ENCODE data around the gene CD14. TPM values are rescaled to one million over a fixed set of nuclear protein-coding genes. Genes with fewer than 3 reads are reported as not detected.
"Not testable (repeated sequence)": the region's sequence is repeated elsewhere in the genome, so short reads cannot be mapped to it uniquely, and the experiment has no call there.

CD14 gene
- total RNA-seq, 1 donor from 2014 or later = 0.26 TPM

GRCh38 chr5:140635291-140636257 lies 2.6 kb upstream of the CD14 start:
- DNase-seq (ENCODE audit: low read depth, low spot score) = no peak

GRCh38 chr5:140634103-140634502 lies 1.1 kb upstream of the CD14 start:
- DNase-seq (ENCODE audit: low read depth, low spot score) = no peak

GRCh38 chr5:140633501-140633900 lies 526 bp upstream of the CD14 start:
- DNase-seq (ENCODE audit: low read depth, low spot score) = no peak

GRCh38 chr5:140632366-140633020 lies 482 bp downstream of the CD14 start:
- no peak for DNase-seq (ENCODE audit: low read depth, low spot score)

- DNase-seq (ENCODE audit: low read depth, low spot score) = no peak
Observed at GRCh38 chr5:140631831-140632365, 1.1 kb downstream of the CD14 start.

- DNase-seq (ENCODE audit: low read depth, low spot score) = no peak
Observed at GRCh38 chr5:140631036-140631417, 1.9 kb downstream of the CD14 start.

GRCh38 chr5:140630292-140631035 lies 2.5 kb downstream of the CD14 start:
- no peak for DNase-seq (ENCODE audit: low read depth, low spot score)

- DNase-seq (ENCODE audit: low read depth, low spot score) = no peak
Observed at GRCh38 chr5:140628711-140629110, 4.3 kb downstream of the CD14 start.

GRCh38 chr5:140627972-140628371 lies 5.0 kb downstream of the CD14 start:
- no peak for DNase-seq (ENCODE audit: low read depth, low spot score)

- DNase-seq (ENCODE audit: low read depth, low spot score) = not testable (repeated sequence)
Observed at GRCh38 chr5:140624886-140625285, 8.1 kb downstream of the CD14 start.

GRCh38 chr5:140623061-140623460 lies 9.9 kb downstream of the CD14 start:
- DNase-seq (ENCODE audit: low read depth, low spot score) = not testable (repeated sequence)

GRCh38 chr5:140622301-140622700 lies 10.7 kb downstream of the CD14 start:
- no peak for DNase-seq (ENCODE audit: low read depth, low spot score)

GRCh38 chr5:140611020-140611521 lies 21.9 kb downstream of the CD14 start:
- DNase-seq (ENCODE audit: low read depth, low spot score) = no peak

- DNase-seq (ENCODE audit: low read depth, low spot score) = no peak
Observed at GRCh38 chr5:140609126-140609525, 23.8 kb downstream of the CD14 start.

GRCh38 chr5:140608722-140609121 lies 24.3 kb downstream of the CD14 start:
- DNase-seq (ENCODE audit: low read depth, low spot score) = no peak

GRCh38 chr5:140607031-140607430 lies 25.9 kb downstream of the CD14 start:
- DNase-seq (ENCODE audit: low read depth, low spot score) = no peak

- no peak for DNase-seq (ENCODE audit: low read depth, low spot score)
Observed at GRCh38 chr5:140605879-140606278, 27.1 kb downstream of the CD14 start.

- no peak for DNase-seq (ENCODE audit: low read depth, low spot score)
Observed at GRCh38 chr5:140603734-140604133, 29.2 kb downstream of the CD14 start.

- DNase-seq (ENCODE audit: low read depth, low spot score) = not testable (repeated sequence)
Observed at GRCh38 chr5:140603446-140603698, 29.6 kb downstream of the CD14 start.

- DNase-seq (ENCODE audit: low read depth, low spot score) = no peak
Observed at GRCh38 chr5:140602147-140602546, 30.8 kb downstream of the CD14 start.

- DNase-seq (ENCODE audit: low read depth, low spot score) = no peak
Observed at GRCh38 chr5:140600096-140600495, 32.9 kb downstream of the CD14 start.

GRCh38 chr5:140598836-140599235 lies 34.1 kb downstream of the CD14 start:
- no peak for DNase-seq (ENCODE audit: low read depth, low spot score)

All from pulmonary artery endothelial cell (primary cell).